Measurements from ENCODE around the gene ATP5F1C. TPM values are rescaled to one million over a fixed set of nuclear protein-coding genes. Genes with fewer than 3 reads are reported as not detected.
A peak's percentile ranks its signal among the peaks of the same experiment; 100 is the strongest.

ATP5F1C gene
- total RNA-seq (2021) (262 to 288 TPM (median 270 TPM) in 3 replicates), Bru-seq, nascent RNA (percentile 94 among the genes with signal in this experiment)
- long read RNA-seq, experiment 1, transcript ATP5F1C-201 (9 exons, 1,078 nt): minor isoform, 11 of 561 reads
- long read RNA-seq, experiment 1, transcript ATP5F1C-202 (10 exons, 1,163 nt): major isoform, 500 of 561 reads
- long read RNA-seq, experiment 1, transcript ATP5F1C-210 (9 exons, 1,096 nt): minor isoform, 5 of 561 reads
- long read RNA-seq, experiment 1, partial matches to known transcripts: 17 of 561 reads
- long read RNA-seq, experiment 1, other reads (novel, unspliced or antisense): 27 of 561 reads
- long read RNA-seq, experiment 2, transcript ATP5F1C-202 (10 exons, 1,163 nt): major isoform, 202 of 293 reads
- long read RNA-seq, experiment 2, transcript ATP5F1C-209 (4 exons, 460 nt): minor isoform, 6 of 293 reads
- long read RNA-seq, experiment 2, partial matches to known transcripts: 45 of 293 reads
- long read RNA-seq, experiment 2, other reads (novel, unspliced or antisense): 33 of 293 reads
- long read RNA-seq, experiment 3, transcript ATP5F1C-202 (10 exons, 1,163 nt): major isoform, 1,104 of 1,174 reads
- long read RNA-seq, experiment 3, transcript ATP5F1C-210 (9 exons, 1,096 nt): minor isoform, 11 of 1,174 reads
- long read RNA-seq, experiment 3, transcript ATP5F1C-201 (9 exons, 1,078 nt): minor isoform, 12 of 1,174 reads
- long read RNA-seq, experiment 3, partial matches to known transcripts: 3 of 1,174 reads
- long read RNA-seq, experiment 3, other reads (novel, unspliced or antisense): 44 of 1,174 reads

DNA sequence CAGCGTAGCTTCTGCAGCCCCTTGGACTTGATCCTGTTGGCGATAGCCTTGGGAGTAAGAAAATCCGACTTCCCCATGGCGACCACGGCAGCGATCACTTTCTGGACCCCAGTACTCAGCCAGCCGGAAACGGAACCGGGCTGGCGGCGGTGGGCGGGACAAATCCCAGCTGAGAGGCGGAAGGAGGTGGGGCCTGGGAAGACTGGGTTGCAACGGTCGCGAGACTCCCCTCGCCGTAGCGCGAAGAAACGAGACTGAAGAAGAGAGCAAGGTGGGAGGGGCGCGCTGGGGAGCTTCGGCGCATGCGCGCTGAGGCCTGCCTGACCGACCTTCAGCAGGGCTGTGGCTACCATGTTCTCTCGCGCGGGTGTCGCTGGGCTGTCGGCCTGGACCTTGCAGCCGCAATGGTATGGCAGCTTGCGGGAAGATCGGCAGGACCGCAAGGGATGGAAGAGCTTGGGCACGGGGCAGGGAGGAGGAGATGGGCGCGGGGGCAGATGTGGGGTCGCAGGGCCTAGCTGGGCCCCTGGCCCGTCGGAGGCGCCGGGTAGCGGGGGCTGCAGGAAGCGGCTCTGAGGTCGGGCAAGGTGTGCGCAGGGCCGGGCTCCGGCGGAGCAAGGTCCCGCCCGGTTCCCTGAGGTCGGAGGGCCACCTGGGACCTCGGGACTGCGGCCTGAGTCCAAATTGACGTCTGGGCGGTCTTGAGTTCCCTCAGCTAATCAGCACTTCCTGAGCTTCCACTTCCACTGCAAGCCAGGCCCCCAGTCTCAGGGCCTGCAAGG is at the start of gene ATP5F1C, which contains the start of gene KIN:
Gene ATP5F1C, plus strand, starts transcription at position 321 of the 782 bp plus-strand sequence. Its CDS starts 31 bp downstream, at position 352.
Gene KIN, minus strand, starts transcription at position 137 of the 782 bp plus-strand sequence. Its CDS starts 60 bp downstream, at position 77.
- H3K27me3 Mint-ChIP-seq (ENCODE audit: low read depth): no peaks in the 10 kb centered on the region
- CTCF ChIA-PET: interaction anchor here (0.5 to 1.5 kb wide), 5 partner anchors 30 to 262 kb away, joined by 3 to 9 read pairs (median 4); partner anchors contain the start of gene TAF3
- POLR2A ChIA-PET: interaction anchor here (0.5 to 1.7 kb wide), 6 partner anchors 10 to 232 kb away, joined by 3 to 15 read pairs (median 3); partner anchors contain the start of gene TAF3
- DNase-seq (ENCODE audit: low spot score): peak; percentile 98
- peaks cover 7% of the 10 kb centered on the region for H3K36me3 Mint-ChIP-seq
- H3K9me3 Mint-ChIP-seq: no peaks in the 10 kb centered on the region
- H3K27ac Mint-ChIP-seq: peak within 1 kb of the TSS; percentile 77
- peaks cover 22% of the 10 kb centered on the region for H3K4me1 Mint-ChIP-seq
- ATAC-seq: peak; percentile 97
- no peak within 1 kb of the TSS for H3K4me3 Mint-ChIP-seq
- no peak for TF ChIP-seq CREM (CRISPR knock-in tag; IDR thresholded peaks at IDR 0.05)
- TF ChIP-seq ETV6 (CRISPR knock-in tag; IDR thresholded peaks at IDR 0.05): peak; percentile 65; the same call in 1 of the 2 replicates
- no peak; the same call in none of the 2 replicates for TF ChIP-seq KAT7 (CRISPR knock-in tag; IDR thresholded peaks at IDR 0.05; ENCODE audit: borderline replicate concordance)
- no peak for TF ChIP-seq ZNF671 (CRISPR knock-in tag; IDR thresholded peaks at IDR 0.05)
- no peak for TF ChIP-seq NR2C2 (CRISPR knock-in tag; IDR thresholded peaks at IDR 0.05)
- TF ChIP-seq IRF2 (CRISPR knock-in tag; IDR thresholded peaks at IDR 0.05; ENCODE audit: borderline replicate concordance, low read depth): no peak
- TF ChIP-seq ZNF232 (CRISPR knock-in tag; IDR thresholded peaks at IDR 0.05): peak; percentile 77; the same call in 1 of the 2 replicates
- no peak for TF ChIP-seq CREB1 (CRISPR knock-in tag; IDR thresholded peaks at IDR 0.05)
- TF ChIP-seq, protein P1, sequence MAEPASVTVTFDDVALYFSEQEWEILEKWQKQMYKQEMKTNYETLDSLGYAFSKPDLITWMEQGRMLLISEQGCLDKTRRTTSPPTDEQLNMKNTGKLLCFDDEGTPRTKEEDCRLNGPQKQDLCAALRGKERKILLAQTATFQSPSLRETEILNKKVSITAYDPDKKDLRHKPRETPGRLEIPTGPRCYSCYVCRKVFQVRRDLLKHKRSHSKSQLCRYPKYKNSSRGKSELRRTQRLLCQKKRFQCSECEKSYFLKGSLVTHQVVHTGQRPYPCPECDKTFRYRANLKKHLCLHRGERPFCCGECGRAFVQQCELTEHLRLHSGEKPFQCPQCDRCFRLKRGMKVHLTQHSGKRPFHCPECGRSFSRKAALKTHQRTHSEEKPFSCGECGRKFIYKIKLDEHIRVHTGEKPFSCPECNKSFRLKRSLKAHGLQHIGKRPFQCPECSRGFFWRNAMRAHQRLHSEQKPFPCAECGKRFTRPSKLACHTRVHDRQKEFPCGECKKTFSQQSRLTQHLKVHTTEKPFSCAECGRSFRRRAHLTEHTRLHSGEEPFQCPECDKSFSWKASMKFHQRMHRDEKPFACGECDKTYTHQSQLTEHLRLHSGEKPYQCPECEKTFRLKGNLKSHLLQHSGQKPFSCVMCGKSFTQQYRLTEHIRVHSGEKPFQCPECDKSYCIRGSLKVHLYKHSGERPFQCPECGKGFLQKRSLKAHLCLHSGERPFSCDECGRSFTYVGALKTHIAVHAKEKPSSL (CRISPR knock-in tag; conservative IDR thresholded peaks at IDR 0.05): no peak
- no peak for TF ChIP-seq JAZF1 (CRISPR knock-in tag; IDR thresholded peaks at IDR 0.05)
- TF ChIP-seq, protein P2, sequence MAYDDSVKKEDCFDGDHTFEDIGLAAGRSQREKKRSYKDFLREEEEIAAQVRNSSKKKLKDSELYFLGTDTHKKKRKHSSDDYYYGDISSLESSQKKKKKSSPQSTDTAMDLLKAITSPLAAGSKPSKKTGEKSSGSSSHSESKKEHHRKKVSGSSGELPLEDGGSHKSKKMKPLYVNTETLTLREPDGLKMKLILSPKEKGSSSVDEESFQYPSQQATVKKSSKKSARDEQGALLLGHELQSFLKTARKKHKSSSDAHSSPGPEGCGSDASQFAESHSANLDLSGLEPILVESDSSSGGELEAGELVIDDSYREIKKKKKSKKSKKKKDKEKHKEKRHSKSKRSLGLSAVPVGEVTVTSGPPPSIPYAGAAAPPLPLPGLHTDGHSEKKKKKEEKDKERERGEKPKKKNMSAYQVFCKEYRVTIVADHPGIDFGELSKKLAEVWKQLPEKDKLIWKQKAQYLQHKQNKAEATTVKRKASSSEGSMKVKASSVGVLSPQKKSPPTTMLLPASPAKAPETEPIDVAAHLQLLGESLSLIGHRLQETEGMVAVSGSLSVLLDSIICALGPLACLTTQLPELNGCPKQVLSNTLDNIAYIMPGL (CRISPR knock-in tag; IDR thresholded peaks at IDR 0.05): peak; percentile 84; the same call in 1 of the 2 replicates
- no peak for TF ChIP-seq ZNF317 (CRISPR knock-in tag; IDR thresholded peaks at IDR 0.05; ENCODE audit: borderline replicate concordance, low read depth)
- TF ChIP-seq EMX1 (CRISPR knock-in tag; IDR thresholded peaks at IDR 0.05): no peak
- TF ChIP-seq, protein P3, sequence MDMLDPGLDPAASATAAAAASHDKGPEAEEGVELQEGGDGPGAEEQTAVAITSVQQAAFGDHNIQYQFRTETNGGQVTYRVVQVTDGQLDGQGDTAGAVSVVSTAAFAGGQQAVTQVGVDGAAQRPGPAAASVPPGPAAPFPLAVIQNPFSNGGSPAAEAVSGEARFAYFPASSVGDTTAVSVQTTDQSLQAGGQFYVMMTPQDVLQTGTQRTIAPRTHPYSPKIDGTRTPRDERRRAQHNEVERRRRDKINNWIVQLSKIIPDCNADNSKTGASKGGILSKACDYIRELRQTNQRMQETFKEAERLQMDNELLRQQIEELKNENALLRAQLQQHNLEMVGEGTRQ (CRISPR knock-in tag; IDR thresholded peaks at IDR 0.05): no peak
- peak; percentile 81; the same call in 1 of the 2 replicates for TF ChIP-seq NFE2L1 (CRISPR knock-in tag; IDR thresholded peaks at IDR 0.05)
- peak; percentile 61; the same call in 1 of the 2 replicates for TF ChIP-seq SMAD3 (CRISPR knock-in tag; IDR thresholded peaks at IDR 0.05; ENCODE audit: borderline replicate concordance)
- TF ChIP-seq RELA (CRISPR knock-in tag; IDR thresholded peaks at IDR 0.05; ENCODE audit: borderline replicate concordance): no peak
- TF ChIP-seq, protein P4, sequence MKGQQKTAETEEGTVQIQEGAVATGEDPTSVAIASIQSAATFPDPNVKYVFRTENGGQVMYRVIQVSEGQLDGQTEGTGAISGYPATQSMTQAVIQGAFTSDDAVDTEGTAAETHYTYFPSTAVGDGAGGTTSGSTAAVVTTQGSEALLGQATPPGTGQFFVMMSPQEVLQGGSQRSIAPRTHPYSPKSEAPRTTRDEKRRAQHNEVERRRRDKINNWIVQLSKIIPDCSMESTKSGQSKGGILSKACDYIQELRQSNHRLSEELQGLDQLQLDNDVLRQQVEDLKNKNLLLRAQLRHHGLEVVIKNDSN (CRISPR knock-in tag; IDR thresholded peaks at IDR 0.05): peak; percentile 33; the same call in 1 of the 2 replicates
- peak; percentile 77; the same call in 1 of the 2 replicates for TF ChIP-seq TCF7 (CRISPR knock-in tag; IDR thresholded peaks at IDR 0.05; ENCODE audit: low read depth)
- TF ChIP-seq, protein P5, sequence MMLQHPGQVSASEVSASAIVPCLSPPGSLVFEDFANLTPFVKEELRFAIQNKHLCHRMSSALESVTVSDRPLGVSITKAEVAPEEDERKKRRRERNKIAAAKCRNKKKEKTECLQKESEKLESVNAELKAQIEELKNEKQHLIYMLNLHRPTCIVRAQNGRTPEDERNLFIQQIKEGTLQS (CRISPR knock-in tag; conservative IDR thresholded peaks at IDR 0.05): 0 out of 2 replicates have a peak, but pooled peaks have one; percentile 45
- TF ChIP-seq SP1 (CRISPR knock-in tag; conservative IDR thresholded peaks at IDR 0.05): peak; percentile 82
- TF ChIP-seq ELF4 (CRISPR knock-in tag; IDR thresholded peaks at IDR 0.05; ENCODE audit: low read depth): no peak
- TF ChIP-seq, protein P6, sequence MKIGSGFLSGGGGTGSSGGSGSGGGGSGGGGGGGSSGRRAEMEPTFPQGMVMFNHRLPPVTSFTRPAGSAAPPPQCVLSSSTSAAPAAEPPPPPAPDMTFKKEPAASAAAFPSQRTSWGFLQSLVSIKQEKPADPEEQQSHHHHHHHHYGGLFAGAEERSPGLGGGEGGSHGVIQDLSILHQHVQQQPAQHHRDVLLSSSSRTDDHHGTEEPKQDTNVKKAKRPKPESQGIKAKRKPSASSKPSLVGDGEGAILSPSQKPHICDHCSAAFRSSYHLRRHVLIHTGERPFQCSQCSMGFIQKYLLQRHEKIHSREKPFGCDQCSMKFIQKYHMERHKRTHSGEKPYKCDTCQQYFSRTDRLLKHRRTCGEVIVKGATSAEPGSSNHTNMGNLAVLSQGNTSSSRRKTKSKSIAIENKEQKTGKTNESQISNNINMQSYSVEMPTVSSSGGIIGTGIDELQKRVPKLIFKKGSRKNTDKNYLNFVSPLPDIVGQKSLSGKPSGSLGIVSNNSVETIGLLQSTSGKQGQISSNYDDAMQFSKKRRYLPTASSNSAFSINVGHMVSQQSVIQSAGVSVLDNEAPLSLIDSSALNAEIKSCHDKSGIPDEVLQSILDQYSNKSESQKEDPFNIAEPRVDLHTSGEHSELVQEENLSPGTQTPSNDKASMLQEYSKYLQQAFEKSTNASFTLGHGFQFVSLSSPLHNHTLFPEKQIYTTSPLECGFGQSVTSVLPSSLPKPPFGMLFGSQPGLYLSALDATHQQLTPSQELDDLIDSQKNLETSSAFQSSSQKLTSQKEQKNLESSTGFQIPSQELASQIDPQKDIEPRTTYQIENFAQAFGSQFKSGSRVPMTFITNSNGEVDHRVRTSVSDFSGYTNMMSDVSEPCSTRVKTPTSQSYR (CRISPR knock-in tag; IDR thresholded peaks at IDR 0.05): no peak
- TF ChIP-seq, protein P7, sequence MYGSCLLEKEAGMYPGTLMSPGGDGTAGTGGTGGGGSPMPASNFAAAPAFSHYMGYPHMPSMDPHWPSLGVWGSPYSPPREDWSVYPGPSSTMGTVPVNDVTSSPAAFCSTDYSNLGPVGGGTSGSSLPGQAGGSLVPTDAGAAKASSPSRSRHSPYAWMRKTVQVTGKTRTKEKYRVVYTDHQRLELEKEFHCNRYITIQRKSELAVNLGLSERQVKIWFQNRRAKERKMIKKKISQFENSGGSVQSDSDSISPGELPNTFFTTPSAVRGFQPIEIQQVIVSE (CRISPR knock-in tag; IDR thresholded peaks at IDR 0.05; ENCODE audit: borderline replicate concordance): no peak

Measured in WTC11 (cell line).